WTC11 (cell line): ENCODE measurements around the gene MYL6B. TPM values are rescaled to one million over a fixed set of nuclear protein-coding genes. Genes with fewer than 3 reads are reported as not detected.

Experiments
- CREM ChIP-seq: sonication (generic); formaldehyde crosslinking; IDR thresholded peaks from 2 replicates; pipeline ENCODE4 v1.8.1; 2022; ENCODE audit warnings: mild to moderate bottlenecking, missing genetic modification reagents, moderate library complexity
- E2F4 ChIP-seq: sonication (generic); formaldehyde crosslinking; IDR thresholded peaks from 2 replicates; pipeline ENCODE4 v1.8.1; 2022; ENCODE audit warnings: low read depth, mild to moderate bottlenecking, moderate library complexity, missing genetic modification reagents, borderline replicate concordance
- ERG ChIP-seq: fragments of 250-450 bp; sonication (Bioruptor Pico); IDR thresholded peaks from 2 replicates; pipeline ENCODE4 v1.8.0; 2021; ENCODE audit warnings: mild to moderate bottlenecking
- FOXK1 ChIP-seq: sonication (generic); formaldehyde crosslinking; IDR thresholded peaks from 2 replicates; pipeline ENCODE4 v1.8.0; 2022; ENCODE audit warnings: mild to moderate bottlenecking, moderate library complexity, missing genetic modification reagents
- GABPB1 ChIP-seq: sonication (generic); formaldehyde crosslinking; IDR thresholded peaks from 2 replicates; pipeline ENCODE4 v1.8.1; 2023; ENCODE audit warnings: mild to moderate bottlenecking, missing genetic modification reagents
- KAT7 ChIP-seq: sonication (generic); formaldehyde crosslinking; IDR thresholded peaks from 2 replicates; pipeline ENCODE4 v1.8.1; 2023; ENCODE audit warnings: missing genetic modification reagents, mild to moderate bottlenecking, borderline replicate concordance
- MLX ChIP-seq: sonication (generic); formaldehyde crosslinking; IDR thresholded peaks from 2 replicates; pipeline ENCODE4 v1.8.1; 2023; ENCODE audit warnings: mild to moderate bottlenecking, missing genetic modification reagents, moderate library complexity
- NFATC4 ChIP-seq: fragments of 250-450 bp; sonication (Bioruptor Pico); IDR thresholded peaks from 2 replicates; pipeline ENCODE4 v1.9.0; 2021; ENCODE audit warnings: mild to moderate bottlenecking
- PREB ChIP-seq: sonication (generic); formaldehyde crosslinking; IDR thresholded peaks from 2 replicates; pipeline ENCODE4 v1.8.1; 2022; ENCODE audit warnings: mild to moderate bottlenecking, missing genetic modification reagents, moderate library complexity, borderline replicate concordance
- PRRX2 ChIP-seq: fragments of 250-450 bp; sonication (Bioruptor Pico); IDR thresholded peaks from 2 replicates; pipeline ENCODE4 v1.8.0; 2021; ENCODE audit warnings: mild to moderate bottlenecking
- SOX15 ChIP-seq: fragments of 250-450 bp; sonication (Bioruptor Pico); IDR thresholded peaks from 2 replicates; pipeline ENCODE4 v1.9.0; 2021; ENCODE audit warnings: mild to moderate bottlenecking
- STAT6 ChIP-seq: sonication (generic); formaldehyde crosslinking; conservative IDR thresholded peaks from 2 replicates; pipeline ENCODE4 v1.8.1; 2023; ENCODE audit warnings: mild to moderate bottlenecking, low read depth, missing genetic modification reagents, moderate library complexity
- TEAD4 ChIP-seq: sonication (generic); formaldehyde crosslinking; IDR thresholded peaks from 2 replicates; pipeline ENCODE4 v1.8.0; 2022; ENCODE audit warnings: mild to moderate bottlenecking, missing genetic modification reagents
- USF2 ChIP-seq: sonication (generic); formaldehyde crosslinking; IDR thresholded peaks from 2 replicates; pipeline ENCODE4 v1.8.1; 2023; ENCODE audit warnings: mild to moderate bottlenecking, missing genetic modification reagents, moderate library complexity
- ZMAT4 ChIP-seq: fragments of 250-450 bp; sonication (Bioruptor Pico); IDR thresholded peaks from 2 replicates; pipeline ENCODE4 v1.9.0; 2021; ENCODE audit warnings: mild to moderate bottlenecking
- ZNF232 ChIP-seq: sonication (generic); formaldehyde crosslinking; IDR thresholded peaks from 2 replicates; pipeline ENCODE4 v1.8.0; 2022; ENCODE audit warnings: mild to moderate bottlenecking, missing genetic modification reagents
- ZNF263 ChIP-seq: sonication (generic); formaldehyde crosslinking; IDR thresholded peaks from 2 replicates; pipeline ENCODE4 v1.8.1; 2022; ENCODE audit warnings: low read depth, mild to moderate bottlenecking, moderate library complexity, missing genetic modification reagents
- ZNF281 ChIP-seq: sonication (generic); formaldehyde crosslinking; IDR thresholded peaks from 2 replicates; pipeline ENCODE4 v1.8.0; 2023; ENCODE audit warnings: mild to moderate bottlenecking, missing genetic modification reagents
- ZNF416 ChIP-seq: fragments of 250-450 bp; sonication (Bioruptor Pico); IDR thresholded peaks from 2 replicates; pipeline ENCODE4 v1.9.0; 2021; ENCODE audit warnings: mild to moderate bottlenecking, inconsistent platforms
- ZNF532 ChIP-seq: fragments of 250-450 bp; sonication (Bioruptor Pico); IDR thresholded peaks from 2 replicates; pipeline ENCODE4 v1.9.0; 2021; ENCODE audit warnings: mild to moderate bottlenecking, borderline replicate concordance
- total RNA-seq: library from RNA; stranded (reverse); gene quantifications from 3 replicates; pipeline ENCODE4 v1.2.3, GENCODE V29; 2021

The MYL6B gene
- total RNA-seq, 1 experiment from 2014 or later = 173 TPM

- TF ChIP-seq USF2 (CRISPR knock-in tag) = 0 out of 2 replicates have a peak, but pooled peaks have one; percentile 40
- TF ChIP-seq FOXK1 (CRISPR knock-in tag) = peak; percentile 56
- TF ChIP-seq KAT7 (CRISPR knock-in tag) = no peak
- no peak for TF ChIP-seq ZNF263 (CRISPR knock-in tag)
- TF ChIP-seq GABPB1 (CRISPR knock-in tag) = peak; percentile 2
- TF ChIP-seq SOX15 (CRISPR knock-in tag) = no peak
- TF ChIP-seq NFATC4 (CRISPR knock-in tag) = peak; percentile 54; the same call in 1 of the 2 replicates
- no peak for TF ChIP-seq ZNF532 (CRISPR knock-in tag)
- TF ChIP-seq ZNF281 (CRISPR knock-in tag) = no peak
- TF ChIP-seq ZMAT4 (CRISPR knock-in tag) = no peak
- peak; percentile 73; the same call in 1 of the 2 replicates for TF ChIP-seq CREM (CRISPR knock-in tag)
- TF ChIP-seq ERG (CRISPR knock-in tag) = no peak
- no peak for TF ChIP-seq ZNF232 (CRISPR knock-in tag)
- no peak for TF ChIP-seq MLX (CRISPR knock-in tag)
- TF ChIP-seq E2F4 (CRISPR knock-in tag) = peak; percentile 76; the same call in 1 of the 2 replicates
- TF ChIP-seq PREB (CRISPR knock-in tag) = no peak
- peak; percentile 80; the same call in 1 of the 2 replicates for TF ChIP-seq ZNF416 (CRISPR knock-in tag)
- TF ChIP-seq PRRX2 (CRISPR knock-in tag) = no peak
- TF ChIP-seq TEAD4 (CRISPR knock-in tag) = no peak
- no peak for TF ChIP-seq STAT6 (CRISPR knock-in tag)
These were observed 48.1 kb upstream of the MYL6B start, which contains the start of gene PA2G4 (continued) for GRCh38 chr12:56104109-56104814.
